SH-SY5Y (cell line): ENCODE measurements around the gene RAP1GAP.

ENCODE experiments used
- GATA2 ChIP-seq: IDR thresholded peaks from 2 replicates; pipeline ENCODE4 v1.6.1; 2011; ENCODE audit warnings: mild to moderate bottlenecking, low read depth, low read length
- GATA3 ChIP-seq: IDR thresholded peaks from 2 replicates; pipeline ENCODE4 v1.6.1; 2011; ENCODE audit warnings: low read depth, mild to moderate bottlenecking, low read length, moderate library complexity

DNA sequence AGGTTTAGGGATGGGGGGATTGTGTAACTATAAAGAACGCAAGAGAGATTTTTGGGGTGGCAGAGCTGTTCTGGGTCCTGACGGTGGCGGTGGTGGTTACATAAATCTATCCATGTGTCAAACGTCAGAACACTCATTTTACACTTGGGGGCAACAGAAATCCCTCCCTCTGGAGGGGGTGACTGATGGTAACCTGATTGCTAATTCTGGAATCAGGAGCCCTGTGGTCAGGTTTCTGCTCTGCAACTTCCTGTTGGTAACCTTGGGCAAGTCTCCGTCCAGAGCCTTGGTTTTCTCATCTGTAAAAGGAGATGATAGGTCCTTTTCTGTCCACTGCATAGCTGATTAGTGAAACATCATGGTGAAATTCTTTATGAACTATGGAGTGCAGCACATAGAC lies 119.1 kb downstream of the RAP1GAP start:
- TF ChIP-seq GATA3, result no peak
- no peak for TF ChIP-seq GATA2
